GM12878 (cell line): ENCODE measurements around the gene PRDM16. TPM values are rescaled to one million over a fixed set of nuclear protein-coding genes. Genes with fewer than 3 reads are reported as not detected.

ENCODE experiments used
- ATAC-seq: fragments of 200-7000 bp; cut with Tn5 transposase; 3 replicates; pipeline ENCODE4 v1.9.1; 2020; ENCODE audit warnings: mild to moderate bottlenecking, moderate library complexity
- BruUV-seq: library from RNA; stranded (reverse); fragments of 400-500 nt; replicated peaks from 2 replicates; lab custom pipeline; 2021; lab: Mats Ljungman, UMichigan
- CTCF ChIA-PET: fragments of 300-600 bp; sonication (Branson Sonifier 250); formaldehyde crosslinking; extraction: SDS; loops from one replicate; lab custom pipeline; 2021; ENCODE audit warnings: inconsistent platforms; lab: Yijun Ruan, JAX
- POLR2A ChIA-PET: fragments of 350-600 bp; formaldehyde crosslinking; extraction: SDS; loops from one replicate; lab custom pipeline; 2021; ENCODE audit warnings: inconsistent platforms; lab: Charles Lee
- RAD21 ChIA-PET: fragments of 300-600 bp; sonication (Branson Sonifier 250); formaldehyde crosslinking; loops from one replicate; lab custom pipeline; 2023; ENCODE audit warnings: antibody characterized with exemption; ENCODE audit not compliant: unreplicated experiment; lab: Charles Lee
- SMC1A ChIA-PET: fragments of 300-600 bp; sonication (Branson Sonifier 250); formaldehyde crosslinking; loops from one replicate; lab custom pipeline; 2023; ENCODE audit not compliant: unreplicated experiment, uncharacterized antibody; lab: Charles Lee
- DNase-seq: peaks from one replicate; pipeline ENCODE4 v3.0.0-alpha.2; 2011; ENCODE audit warnings: low read depth, low spot score
- FAIRE-seq: peaks from 3 replicates; lab custom pipeline; 2011; peaks lifted over from hg19 to GRCh38; lab: Jason Lieb, UNC
- H2AFZ ChIP-seq: 2 replicates; pipeline ENCODE4 v1.6.0; 2011; ENCODE audit warnings: low read depth, low read length, control low read depth; ENCODE audit not compliant: control insufficient read depth
- H3K27ac ChIP-seq: 2 replicates; pipeline ENCODE4 v1.5.1; 2011; ENCODE audit warnings: control low read depth; ENCODE audit not compliant: control insufficient read depth, insufficient read depth
- H3K27me3 ChIP-seq, 2 experiments: replicated peaks in 1 of 2; 2 replicates each; pipeline versions ENCODE4 v1.6.0 to v1.6.1; 2011; ENCODE audit warnings: low read length in 1 of 2; ENCODE audit not compliant: control insufficient read depth in 2 of 2, insufficient read depth in 2 of 2
- H3K36me3 ChIP-seq, 2 experiments: 2 replicates each; pipeline ENCODE4 v1.5.1; 2011; ENCODE audit warnings: low read length in 1 of 2; ENCODE audit not compliant: control insufficient read depth in 2 of 2, insufficient read depth in 2 of 2
- H3K4me1 ChIP-seq: 2 replicates; pipeline ENCODE4 v1.6.1; 2011; ENCODE audit warnings: mild to moderate bottlenecking, low read length, moderate library complexity, mixed read lengths; ENCODE audit not compliant: control insufficient read depth, insufficient read depth
- H3K4me2 ChIP-seq: 2 replicates; pipeline ENCODE4 v1.6.0; 2011; ENCODE audit warnings: control low read depth; ENCODE audit not compliant: control insufficient read depth, insufficient read depth
- H3K4me3 ChIP-seq: fragments of 200-600 bp; sonication (generic); 2 replicates; pipeline ENCODE4 v1.5.1; 2016
- H3K79me2 ChIP-seq: 2 replicates; pipeline ENCODE4 v1.6.0; 2011; ENCODE audit warnings: low read length; ENCODE audit not compliant: control insufficient read depth, insufficient read depth
- H3K9ac ChIP-seq: 2 replicates; pipeline ENCODE4 v1.8.0; 2011; ENCODE audit warnings: low read length, control low read depth, mixed read lengths; ENCODE audit not compliant: control insufficient read depth, insufficient read depth
- H3K9me3 ChIP-seq: replicated peaks from 3 replicates; pipeline ENCODE4 v1.5.1; 2011; ENCODE audit warnings: mild to moderate bottlenecking, low read length; ENCODE audit not compliant: control insufficient read depth, insufficient read depth
- H4K20me1 ChIP-seq: 2 replicates; pipeline ENCODE4 v1.6.0; 2011; ENCODE audit not compliant: control insufficient read depth, insufficient read depth
- ASH2L ChIP-seq: fragments of 300-600, 200-600 bp; sonication (generic); IDR thresholded peaks from 2 replicates; pipeline ENCODE4 v1.6.1; 2017; ENCODE audit warnings: low read depth, mild to moderate bottlenecking, borderline replicate concordance
- CEBPB ChIP-seq, 2 experiments: fragments of 150-350 bp in 1 of 2; IDR thresholded peaks; 2 replicates each; pipeline ENCODE4 v1.6.1; 2012 to 2014; ENCODE audit warnings: low read depth in 2 of 2, low read length in 2 of 2, borderline replicate concordance in 1 of 2, inconsistent platforms in 1 of 2
- EGR1 ChIP-seq, 2 experiments: IDR thresholded peaks; 1 replicate in 1 of 2; 2 replicates in 1 of 2; pipeline ENCODE4 v1.6.1; 2011 to 2012; ENCODE audit warnings: low read depth in 2 of 2, low read length in 2 of 2, borderline replicate concordance in 1 of 2, mild to moderate bottlenecking in 1 of 2, moderate library complexity in 1 of 2
- HDGF ChIP-seq: fragments of 450-650 bp; IDR thresholded peaks from 2 replicates; pipeline ENCODE4 v1.6.1; 2016; ENCODE audit warnings: antibody characterized with exemption
- IKZF1 ChIP-seq: fragments of 450-650 bp; conservative IDR thresholded peaks from 2 replicates; pipeline ENCODE4 v1.6.1; 2017; ENCODE audit warnings: antibody characterized with exemption, mild to moderate bottlenecking
- IRF4 ChIP-seq: IDR thresholded peaks from 2 replicates; pipeline ENCODE4 v1.6.1; 2011; ENCODE audit warnings: low read depth, low read length
- MAX ChIP-seq: IDR thresholded peaks from 2 replicates; pipeline ENCODE4 v1.6.1; 2012; ENCODE audit warnings: low read depth, low read length, improper control_type of control experiment
- MEF2B ChIP-seq: fragments of 450-650 bp; IDR thresholded peaks from 2 replicates; pipeline ENCODE4 v1.6.1; 2018; ENCODE audit warnings: mild to moderate bottlenecking, moderate library complexity; ENCODE audit not compliant: partially characterized antibody, poor library complexity, severe bottlenecking
- NFIC ChIP-seq: IDR thresholded peaks from 2 replicates; pipeline ENCODE4 v1.6.1; 2012; ENCODE audit warnings: low read depth, mild to moderate bottlenecking, inconsistent platforms, low read length, moderate library complexity
- RBBP5 ChIP-seq: fragments of 200-600 bp; sonication (generic); conservative IDR thresholded peaks from 2 replicates; pipeline ENCODE4 v1.6.1; 2016
- SMARCA5 ChIP-seq: fragments of 450-650 bp; IDR thresholded peaks from 2 replicates; pipeline ENCODE4 v1.6.1; 2017; ENCODE audit warnings: mild to moderate bottlenecking
- SREBF2 ChIP-seq: IDR thresholded peaks from 2 replicates; pipeline ENCODE4 v1.6.1; 2012; ENCODE audit warnings: mild to moderate bottlenecking, low read length
- STAT1 ChIP-seq: fragments of 450-650 bp; conservative IDR thresholded peaks from 2 replicates; pipeline ENCODE4 v1.6.1; 2014; ENCODE audit warnings: antibody characterized with exemption, mild to moderate bottlenecking
- SUPT20H ChIP-seq: IDR thresholded peaks from 2 replicates; pipeline ENCODE4 v1.6.1; 2011; ENCODE audit warnings: low read depth, mild to moderate bottlenecking, low read length, moderate library complexity, borderline replicate concordance; ENCODE audit not compliant: control insufficient read depth
- TCF12 ChIP-seq: IDR thresholded peaks from 2 replicates; pipeline ENCODE4 v1.6.1; 2011; ENCODE audit warnings: low read depth, mild to moderate bottlenecking, low read length
- ZNF207 ChIP-seq: fragments of 450-650 bp; IDR thresholded peaks from 2 replicates; pipeline ENCODE4 v1.6.1; 2014; ENCODE audit warnings: antibody characterized with exemption, mild to moderate bottlenecking, borderline replicate concordance
- WGBS: methylation state at CpG from one replicate; pipeline ENCODE4 v1.1.6; 2016; ENCODE audit warnings: low lambda C conversion rate; ENCODE audit not compliant: insufficient replicate concordance, insufficient coverage; ENCODE audit errors: missing lambda C conversion rate; 5-methylcytosine and 5-hydroxymethylcytosine counted together
- in situ Hi-C: fragments of 300-500 bp; cut with MboI; formaldehyde crosslinking; loops from 9 replicates; pipeline ENCODE4 v1.14.3; 2018; ENCODE audit warnings: mixed read lengths
- intact Hi-C: fragments of 100-400 bp; cut with micrococcal nuclease; formaldehyde crosslinking; loops from one replicate; pipeline ENCODE4 v1.14.2; 2022; ENCODE audit not compliant: unreplicated experiment
- polyA plus RNA-seq, 11 experiments: library from polyadenylated mRNA; depleted of rRNA in 4 of 11; unstranded in 6 of 11; stranded (reverse) in 5 of 11; fragments of >200 nt; fragmentation: Nextera tagmentation in 4 of 11; fragmentation: Illumina TruSeq in 1 of 11; extraction: Ambion mirVana in 4 of 11; extraction: Trizol in 1 of 11; gene quantifications; 1 replicate in 1 of 11; 2 replicates in 10 of 11; pipeline versions ENCODE4 v1.2.1 to v1.2.3, GENCODE V29; 2011 to 2016; ENCODE audit warnings: inconsistent platforms in 2 of 11, missing spikeins in 2 of 11, low read depth in 1 of 11
- total RNA-seq, 4 experiments: library from RNA; depleted of rRNA in 3 of 4; stranded (reverse); fragments of >200 nt in 3 of 4; fragmentation: Illumina TruSeq in 1 of 4; extraction: Trizol in 1 of 4; gene quantifications; 2 replicates each; pipeline versions ENCODE4 v1.2.1 to v1.2.3, GENCODE V29; 2013 to 2021
- TF ChIP-seq, protein P1 (sequence below): fragments of 450-650 bp; IDR thresholded peaks from 2 replicates; pipeline ENCODE4 v1.6.1; 2016; ENCODE audit warnings: mild to moderate bottlenecking

Gene PRDM16
- total and polyA plus RNA-seq, 10 of the 15 experiments (the other 5 are each of a cell fraction or from before 2014, with no cell fraction given) = 0.03 TPM; not detected in 9

GRCh38 chr1:3441880-3442279, 372.9 kb downstream of the PRDM16 start:
- FAIRE-seq (no peak), ATAC-seq (no peak)
- ChIA-PET POLR2A (no interaction called here), CTCF (no interaction called here), SMC1A (no interaction called here)
- no peak overlapping the region for H3K27ac ChIP-seq
- no peaks in the 10 kb centered on the region for H3K4me1 ChIP-seq
- no peak overlapping the region for H2AFZ ChIP-seq
- H3K4me3 ChIP-seq = no peak overlapping the region
- H3K79me2 ChIP-seq = no peaks in the 10 kb centered on the region
- no peaks in the 10 kb centered on the region for H3K9me3 ChIP-seq
- TF ChIP-seq IRF4 = no peak
- TF ChIP-seq CEBPB (IDR thresholded peaks at IDR 0.05; ENCODE audit: borderline replicate concordance in 1 of 2, low read depth in 2 of 2, low read length in 2 of 2) = no peak
- TF ChIP-seq SUPT20H = no peak
- no peak for TF ChIP-seq STAT1
- TF ChIP-seq MAX = no peak
- no peak for TF ChIP-seq NFIC
- TF ChIP-seq HDGF = no peak
- TF ChIP-seq, all 136 proteins: peak for 0
- H3K4me2 ChIP-seq = no peak overlapping the region
- BruUV-seq = no TSS peak
- RAD21 ChIA-PET = interaction anchor here (1.4 kb wide), 1 partner anchor 11 kb away, joined by 4 read pairs; no protein-coding TSS in a partner anchor
- no peaks in the 10 kb centered on the region for H4K20me1 ChIP-seq
- H3K27me3 ChIP-seq = peaks cover 0 to 4% of the 10 kb centered on the region in 2 experiments; a peak in 2 of 4 replicates
- intact Hi-C loops = no loop called here
- in situ Hi-C loops = no loop called here
- DNase-seq = no peak
- 17% methylated on average over 8 of the region's 8 CpGs for WGBS
- H3K36me3 ChIP-seq = no peaks in the 10 kb centered on the region
- H3K9ac ChIP-seq = no peak overlapping the region

- H3K9me3 ChIP-seq = no peaks in the 10 kb centered on the region
- FAIRE-seq (no peak), ATAC-seq (no peak), DNase-seq (no peak)
- H3K4me2 ChIP-seq = no peak overlapping the region
- CTCF ChIA-PET = no interaction called here
- RAD21 ChIA-PET = interaction anchor here (1.4 kb wide), 1 partner anchor 10 kb away, joined by 4 read pairs; no protein-coding TSS in a partner anchor
- H3K27ac ChIP-seq = no peak overlapping the region
- H2AFZ ChIP-seq = no peak overlapping the region
- H3K79me2 ChIP-seq = no peaks in the 10 kb centered on the region
- H3K9ac ChIP-seq = no peak overlapping the region
- intact Hi-C loops = no loop called here
- peaks cover 0 to 4% of the 10 kb centered on the region in 2 experiments; a peak in 2 of 4 replicates for H3K27me3 ChIP-seq
- POLR2A ChIA-PET = no interaction called here
- no peaks in the 10 kb centered on the region for H3K36me3 ChIP-seq
- no TSS peak for BruUV-seq
- H3K4me1 ChIP-seq = no peaks in the 10 kb centered on the region
- in situ Hi-C loops = no loop called here
- no peaks in the 10 kb centered on the region for H4K20me1 ChIP-seq
- H3K4me3 ChIP-seq = no peak overlapping the region
- 26% methylated on average over 13 of the region's 13 CpGs for WGBS
- SMC1A ChIA-PET = no interaction called here
- TF ChIP-seq, protein P1, sequence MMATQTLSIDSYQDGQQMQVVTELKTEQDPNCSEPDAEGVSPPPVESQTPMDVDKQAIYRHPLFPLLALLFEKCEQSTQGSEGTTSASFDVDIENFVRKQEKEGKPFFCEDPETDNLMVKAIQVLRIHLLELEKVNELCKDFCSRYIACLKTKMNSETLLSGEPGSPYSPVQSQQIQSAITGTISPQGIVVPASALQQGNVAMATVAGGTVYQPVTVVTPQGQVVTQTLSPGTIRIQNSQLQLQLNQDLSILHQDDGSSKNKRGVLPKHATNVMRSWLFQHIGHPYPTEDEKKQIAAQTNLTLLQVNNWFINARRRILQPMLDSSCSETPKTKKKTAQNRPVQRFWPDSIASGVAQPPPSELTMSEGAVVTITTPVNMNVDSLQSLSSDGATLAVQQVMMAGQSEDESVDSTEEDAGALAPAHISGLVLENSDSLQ = no peak
- TF ChIP-seq ASH2L (no peak), IRF4 (no peak), SREBF2 (no peak), EGR1 (IDR thresholded peaks at IDR 0.05; ENCODE audit: borderline replicate concordance in 1 of 2, low read depth in 2 of 2, low read length in 2 of 2) (no peak), TCF12 (no peak), RBBP5 (no peak), HDGF (no peak), MEF2B (no peak), SMARCA5 (no peak), IKZF1 (no peak), ZNF207 (no peak)
Measured at GRCh38 chr1:3442331-3442730, 373.3 kb downstream of the PRDM16 start.
